Fibroblast of upper back skin (primary cell): ENCODE measurements around the gene SMIM36.
"Not testable (repeated sequence)": the region's sequence is repeated elsewhere in the genome, so short reads cannot be mapped to it uniquely, and the experiment has no call there.

Experiments used
- DNase-seq: peaks from one replicate; pipeline ENCODE4 v3.0.0-alpha.2; 2013

Gene SMIM36

DNA sequence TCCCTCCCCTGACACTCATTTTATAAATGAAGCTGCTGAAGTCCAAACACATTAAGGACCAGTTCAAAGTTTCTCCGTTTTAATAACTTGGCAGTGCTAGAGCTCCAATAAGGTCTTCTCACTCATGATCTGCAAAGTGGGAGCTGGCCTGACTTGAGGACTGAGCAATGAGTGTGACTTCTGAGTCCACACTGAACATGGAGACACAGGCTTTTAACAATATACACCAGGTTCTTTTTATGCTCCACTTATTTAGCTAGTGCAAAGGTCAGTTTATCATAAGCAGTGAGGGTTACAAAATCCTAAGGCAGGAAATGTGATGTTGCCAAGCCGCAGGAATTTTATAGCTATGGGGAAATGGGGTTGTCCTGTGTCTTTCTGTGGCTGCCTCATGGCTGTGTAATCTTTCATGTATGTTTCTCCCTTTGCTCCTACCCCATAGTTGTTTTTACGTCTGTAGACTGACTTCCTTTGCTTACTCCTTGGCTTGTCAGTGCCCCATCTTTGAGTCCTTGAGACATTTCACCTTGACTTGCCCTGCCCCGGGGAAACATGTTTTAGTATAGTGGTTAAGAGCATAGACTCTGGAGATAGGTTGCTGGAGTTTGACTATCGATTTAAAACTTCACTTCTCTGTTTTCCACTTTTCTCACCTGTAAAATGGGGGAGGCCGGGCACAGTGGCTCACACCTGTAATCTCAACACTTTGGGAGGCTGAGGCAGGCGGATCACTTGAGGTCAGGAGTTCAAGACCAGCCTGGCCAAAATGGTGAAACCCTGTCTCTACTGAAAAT lies 77.4 kb downstream of the SMIM36 start:
- DNase-seq, result peak; percentile 95

DNA sequence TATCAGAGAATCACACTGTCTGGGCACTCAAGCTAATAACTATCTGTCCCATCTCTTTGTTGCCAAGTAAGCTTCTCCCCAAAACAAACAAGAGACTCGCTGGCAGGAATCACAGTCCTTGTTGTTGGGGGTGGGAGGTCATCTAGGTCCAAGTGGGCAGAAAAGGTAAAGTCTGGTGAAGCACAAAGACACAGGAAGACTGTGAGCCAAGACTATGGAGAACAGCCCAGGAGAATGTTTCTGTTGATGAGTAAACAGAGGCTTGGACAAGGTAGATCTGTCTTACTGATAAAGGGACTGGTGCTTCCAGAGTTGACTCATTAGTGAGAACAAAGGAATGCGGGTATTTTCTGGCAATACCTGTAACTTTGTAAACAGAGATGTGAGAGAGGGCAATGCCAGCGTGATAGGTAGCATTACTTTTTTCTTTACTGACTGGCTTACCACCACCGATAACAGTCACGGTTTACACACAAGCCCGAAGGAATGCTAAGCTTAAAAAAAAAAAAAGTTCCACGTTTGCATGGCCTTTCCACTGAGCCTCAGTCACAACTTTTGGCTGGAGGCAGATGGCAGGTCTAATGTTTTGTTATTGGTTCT lies 78.1 kb downstream of the SMIM36 start:
- DNase-seq, result no peak

DNA sequence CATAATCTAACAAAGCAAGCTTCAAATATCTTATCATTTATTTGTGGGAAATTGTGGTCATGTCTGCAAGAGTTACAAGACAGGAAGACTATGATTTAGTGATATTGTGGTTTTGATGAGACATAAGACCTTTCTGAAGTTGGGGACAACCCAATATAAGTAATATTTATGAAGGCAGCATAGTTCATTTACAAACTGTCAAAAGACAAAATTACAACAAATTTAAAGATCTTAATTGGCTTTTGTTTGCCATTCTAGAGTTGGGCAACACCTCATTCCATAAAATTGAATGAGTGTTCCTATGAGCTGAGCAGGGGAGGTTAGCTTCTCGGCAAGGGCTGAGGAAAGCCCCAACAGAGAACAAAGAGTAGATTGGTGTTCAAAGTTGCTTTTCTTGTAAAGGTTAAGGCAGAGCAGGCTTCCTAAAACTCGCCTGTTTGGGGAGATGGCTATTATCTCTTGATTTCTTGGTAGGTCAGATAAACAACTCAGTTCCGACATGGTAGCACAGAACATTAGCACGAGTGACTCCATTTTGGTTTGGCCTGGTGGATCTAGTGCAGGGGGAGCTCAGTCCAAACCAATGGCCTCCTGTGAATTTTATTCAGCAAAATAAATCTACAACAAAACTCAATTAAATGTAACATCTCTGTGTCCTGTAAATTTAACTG lies 78.8 kb downstream of the SMIM36 start:
- DNase-seq, result peak; percentile 70

DNA sequence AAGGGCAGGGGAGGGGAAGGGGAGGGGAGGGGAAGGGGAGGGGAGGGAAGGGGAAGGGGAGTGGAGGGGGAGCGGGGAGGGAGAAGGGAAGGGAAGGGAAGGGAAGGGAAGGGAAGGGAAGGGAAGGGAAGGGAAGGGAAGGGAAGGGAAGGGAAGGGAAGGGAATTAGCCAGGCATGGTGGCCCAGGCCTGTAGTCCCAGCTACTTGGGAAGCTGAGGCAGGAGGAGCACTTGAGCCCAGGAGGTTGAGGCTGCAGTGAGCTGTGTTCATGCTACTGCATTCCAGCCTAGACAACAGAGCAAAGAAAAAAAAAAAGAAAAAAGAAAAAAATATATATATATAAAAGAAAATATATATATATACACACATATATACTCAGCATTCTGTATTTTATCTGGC lies 79.3 kb downstream of the SMIM36 start:
- not testable (repeated sequence) for DNase-seq

DNA sequence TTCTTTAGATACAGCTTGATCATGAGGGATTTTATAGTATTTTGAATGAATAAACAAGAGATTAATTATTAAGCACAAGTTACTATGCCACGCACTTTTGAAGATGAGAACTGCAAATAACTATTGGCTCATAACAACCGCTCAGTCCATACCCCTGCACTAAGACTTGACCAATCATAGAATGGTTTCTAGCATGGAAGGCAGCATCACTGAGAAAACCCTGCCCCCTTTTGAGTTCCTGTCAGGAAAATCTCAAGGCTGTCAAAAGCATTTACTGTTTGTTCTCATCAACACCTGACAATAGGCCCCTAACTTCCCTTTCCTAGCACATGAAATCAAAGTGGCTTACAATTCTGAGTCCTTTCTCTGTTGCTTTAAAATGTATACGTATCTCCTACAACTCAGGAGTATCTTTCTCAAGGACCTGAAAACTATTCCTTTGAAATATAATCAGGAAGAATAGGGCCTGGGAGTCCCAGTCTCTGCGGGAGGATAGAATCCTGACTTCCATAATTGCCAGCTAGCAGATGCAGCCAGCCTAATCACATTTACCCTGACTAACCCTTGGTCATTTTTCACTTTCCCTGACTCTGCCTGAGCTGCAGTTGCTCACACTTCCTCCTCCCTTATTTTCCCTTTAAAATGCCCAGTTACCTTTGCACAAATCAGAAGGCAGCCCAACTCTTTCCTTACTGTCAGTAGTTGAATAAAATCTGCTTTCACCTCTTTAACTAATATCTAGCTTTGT lies 80.5 kb downstream of the SMIM36 start:
- DNase-seq, result no peak

DNA sequence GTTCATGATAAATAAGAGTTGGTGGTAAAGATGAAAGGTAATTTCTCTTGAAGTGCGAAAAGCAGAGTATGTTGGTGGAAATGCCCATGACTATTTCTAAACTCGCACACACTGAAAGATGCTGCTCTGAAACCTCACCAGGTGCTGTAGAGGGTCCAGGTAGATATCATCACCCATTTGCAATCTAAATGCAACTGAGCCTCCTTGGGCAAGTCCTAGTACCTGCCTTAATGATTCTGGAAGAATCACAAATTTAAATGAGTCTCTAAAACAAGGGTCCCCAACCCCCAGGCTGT lies 83.7 kb downstream of the SMIM36 start:
- no peak for DNase-seq

DNA sequence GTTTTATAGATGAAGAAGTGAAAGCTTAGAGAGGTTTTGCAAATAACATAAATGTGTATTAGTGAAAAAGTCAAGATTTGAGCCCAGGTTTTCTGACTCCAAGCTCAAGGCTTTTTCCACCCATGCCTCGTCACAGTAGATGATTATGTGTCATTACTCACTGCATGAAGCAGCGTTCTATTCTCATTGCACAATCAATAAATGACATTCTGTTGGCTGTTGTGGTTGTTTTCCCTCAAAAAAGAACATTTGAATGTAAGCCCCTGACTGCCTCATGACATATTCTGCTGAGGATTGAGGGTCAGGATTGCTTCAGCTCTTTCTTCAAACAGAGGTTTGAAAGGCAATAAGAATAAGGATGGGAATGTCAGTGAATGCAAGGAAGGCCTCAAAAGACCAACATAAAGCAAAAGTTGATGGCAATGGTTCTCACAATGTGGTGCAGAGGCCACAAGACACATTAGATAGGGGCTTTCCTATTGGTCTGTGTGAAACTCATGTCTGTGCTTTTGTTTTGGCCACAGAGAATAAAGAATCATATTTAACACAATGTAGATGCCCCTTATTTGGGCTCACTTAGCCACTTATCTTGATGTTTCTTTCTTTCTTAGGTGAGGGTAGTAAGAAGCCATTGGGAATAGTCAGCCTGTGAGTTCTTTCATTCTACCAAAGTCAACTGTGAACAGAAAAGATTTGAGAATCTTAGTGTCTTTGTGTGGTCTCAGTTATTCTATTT lies 84.2 kb downstream of the SMIM36 start:
- DNase-seq, result peak; percentile 53

DNA sequence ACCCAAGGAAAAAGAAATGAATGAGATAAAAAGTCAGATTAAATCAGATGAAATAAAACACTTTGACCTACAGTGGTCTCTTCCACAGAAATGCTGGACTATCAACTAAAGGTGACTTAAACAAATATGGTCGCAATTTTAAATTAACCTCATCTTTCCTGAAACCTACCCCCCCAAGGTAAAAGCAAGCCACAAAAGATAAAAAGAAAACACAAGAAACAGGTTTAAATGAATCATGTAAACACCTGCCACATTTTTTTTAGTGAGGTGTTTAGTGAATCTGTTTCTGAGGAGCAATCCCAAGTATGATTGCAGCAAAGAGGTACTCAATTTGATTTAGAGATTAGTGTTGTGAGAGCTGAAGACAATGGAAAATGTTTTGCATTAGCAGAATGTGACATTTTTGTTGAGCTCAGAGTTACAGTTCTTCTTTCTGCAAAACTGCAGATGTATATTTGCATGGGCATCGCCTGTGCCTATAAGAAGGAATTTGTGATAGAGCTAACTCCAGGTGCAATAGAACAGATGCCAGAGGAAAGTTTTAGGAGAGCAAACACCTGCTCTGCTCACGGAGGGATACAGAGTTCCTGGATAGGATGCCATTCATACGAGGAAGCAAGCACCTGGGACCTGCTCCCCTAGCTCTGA lies 86.2 kb downstream of the SMIM36 start:
- DNase-seq, result no peak

DNA sequence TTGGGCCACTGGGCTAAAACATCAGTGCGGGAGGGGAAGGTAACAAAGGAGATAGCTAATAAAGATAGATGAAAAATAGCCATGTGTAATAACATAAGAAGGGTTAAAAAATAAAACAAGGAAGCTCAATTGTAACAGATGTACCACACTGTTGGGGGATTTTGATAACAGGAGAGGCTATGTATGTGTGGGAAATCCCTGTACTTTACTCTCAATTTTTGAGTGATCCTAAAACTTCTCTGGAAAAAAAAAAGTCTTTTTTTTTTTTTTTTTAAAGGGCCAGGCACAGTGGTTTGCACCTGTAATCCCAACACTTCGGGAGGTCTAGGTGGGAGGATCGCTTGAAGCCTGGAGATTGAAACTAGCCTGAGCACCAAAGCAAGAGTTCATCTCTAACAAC lies 87.7 kb downstream of the SMIM36 start:
- no peak for DNase-seq

DNA sequence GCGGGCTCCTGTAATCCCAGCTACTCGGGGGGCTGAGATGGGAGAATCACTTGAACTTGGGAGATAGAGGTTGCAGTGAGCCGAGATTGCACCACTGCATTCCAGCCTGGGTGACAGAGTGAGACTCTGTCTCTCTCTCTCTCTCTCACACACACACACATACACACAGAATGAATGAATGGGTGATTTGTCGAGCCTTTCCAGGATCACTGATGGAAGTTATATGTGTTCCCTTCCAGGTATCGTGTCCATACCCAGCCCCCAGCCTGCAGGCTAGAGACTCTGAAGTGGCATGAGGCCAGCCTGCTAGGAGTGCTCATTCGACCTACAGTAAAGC lies 88.5 kb downstream of the SMIM36 start:
- DNase-seq, result not testable (repeated sequence)

DNA sequence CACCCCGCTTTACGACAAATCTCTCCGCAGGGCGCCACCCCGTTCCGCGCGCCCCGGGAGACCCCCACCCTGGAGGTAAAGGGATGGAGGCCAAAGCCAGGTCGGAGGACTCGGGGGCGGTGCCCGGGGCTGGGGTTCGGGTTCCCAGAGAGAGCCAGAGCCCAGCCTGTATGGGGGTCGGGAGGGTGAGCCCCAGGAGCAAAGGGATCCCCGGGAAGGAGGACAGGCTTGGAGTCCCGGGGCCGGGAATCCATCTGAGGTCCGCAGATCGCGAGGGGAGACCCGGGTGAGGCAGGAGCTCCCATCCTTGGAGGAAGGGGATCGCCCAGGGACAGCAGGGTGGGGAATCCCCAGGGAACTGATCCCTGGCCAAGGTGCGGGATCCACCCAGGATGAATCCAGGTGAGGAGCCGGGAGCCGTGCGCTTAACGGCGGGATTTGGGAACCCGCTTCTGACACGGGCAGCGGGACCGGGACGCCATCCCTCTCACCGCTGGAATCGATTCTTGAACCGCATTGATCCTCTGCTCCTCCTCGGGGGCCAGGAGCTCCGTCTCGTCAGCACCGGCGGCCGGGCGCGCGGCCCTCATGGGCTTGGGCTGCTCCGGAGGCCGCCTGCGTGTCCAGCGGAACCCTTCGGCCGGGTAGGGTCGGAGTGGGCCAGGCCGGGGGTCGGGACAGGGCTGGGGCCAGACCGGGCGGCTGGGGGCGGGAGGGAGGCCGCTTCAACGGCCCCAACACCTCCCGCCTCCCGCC lies 89.9 kb downstream of the SMIM36 start, which contains the start of gene MMD:
TSS of gene MMD (minus strand) at position 657 of the 756 bp plus-strand sequence. CDS start at position 517, 140 bp downstream.
- no peak for DNase-seq

DNA sequence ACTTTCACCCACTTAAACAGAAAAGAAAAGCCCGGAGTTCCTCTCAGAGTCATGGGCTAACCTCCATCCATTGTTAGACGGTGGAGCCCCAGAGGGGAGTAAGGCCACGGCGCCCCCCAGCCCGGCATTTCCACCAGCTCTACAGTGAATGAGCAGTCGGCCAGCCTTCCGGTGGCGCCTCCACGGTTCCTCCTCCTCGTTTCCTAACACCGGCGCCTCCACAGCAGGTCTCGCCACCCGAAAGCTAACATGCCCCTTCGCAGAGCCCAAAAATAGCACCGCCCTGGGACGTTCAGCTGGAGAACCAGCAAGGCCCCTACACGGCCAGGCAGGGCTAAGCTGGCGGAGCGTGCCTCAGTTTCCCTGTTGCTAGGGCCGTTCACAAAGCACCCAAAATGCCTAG lies 90.5 kb downstream of the SMIM36 start:
- DNase-seq, result no peak

DNA sequence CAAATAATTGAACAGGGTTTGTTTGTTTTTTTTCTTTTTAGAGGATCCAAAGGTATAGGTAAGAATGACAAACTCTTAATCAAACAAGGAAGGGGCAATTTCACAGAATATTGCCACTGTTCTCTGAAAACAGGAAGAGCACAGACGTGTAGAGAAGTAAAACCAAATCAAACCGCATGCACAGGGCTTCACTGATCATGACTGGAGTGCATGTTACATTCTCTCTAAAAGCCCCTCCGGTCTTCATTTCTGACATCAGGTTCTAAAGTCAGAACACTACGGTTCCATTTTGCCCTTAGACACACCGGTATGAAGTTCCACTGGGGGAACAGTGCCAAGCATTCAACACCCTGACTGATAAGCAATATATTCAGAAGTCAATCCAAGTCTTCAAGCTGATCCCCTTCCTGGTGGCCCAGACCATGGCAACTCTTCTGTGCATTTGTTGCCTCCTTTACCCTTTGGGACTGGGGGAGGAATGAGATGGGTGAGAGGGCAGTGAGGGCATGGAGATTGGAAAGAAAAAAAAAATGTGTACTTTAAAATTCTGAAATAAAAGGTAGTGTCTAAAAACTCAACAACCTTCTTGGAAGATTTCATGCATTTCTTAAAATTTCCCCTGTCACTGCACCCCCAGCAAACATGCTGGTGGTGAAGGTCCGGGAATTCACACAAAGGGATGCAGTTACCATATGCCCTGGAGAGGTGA lies 91.0 kb downstream of the SMIM36 start:
- no peak for DNase-seq

DNA sequence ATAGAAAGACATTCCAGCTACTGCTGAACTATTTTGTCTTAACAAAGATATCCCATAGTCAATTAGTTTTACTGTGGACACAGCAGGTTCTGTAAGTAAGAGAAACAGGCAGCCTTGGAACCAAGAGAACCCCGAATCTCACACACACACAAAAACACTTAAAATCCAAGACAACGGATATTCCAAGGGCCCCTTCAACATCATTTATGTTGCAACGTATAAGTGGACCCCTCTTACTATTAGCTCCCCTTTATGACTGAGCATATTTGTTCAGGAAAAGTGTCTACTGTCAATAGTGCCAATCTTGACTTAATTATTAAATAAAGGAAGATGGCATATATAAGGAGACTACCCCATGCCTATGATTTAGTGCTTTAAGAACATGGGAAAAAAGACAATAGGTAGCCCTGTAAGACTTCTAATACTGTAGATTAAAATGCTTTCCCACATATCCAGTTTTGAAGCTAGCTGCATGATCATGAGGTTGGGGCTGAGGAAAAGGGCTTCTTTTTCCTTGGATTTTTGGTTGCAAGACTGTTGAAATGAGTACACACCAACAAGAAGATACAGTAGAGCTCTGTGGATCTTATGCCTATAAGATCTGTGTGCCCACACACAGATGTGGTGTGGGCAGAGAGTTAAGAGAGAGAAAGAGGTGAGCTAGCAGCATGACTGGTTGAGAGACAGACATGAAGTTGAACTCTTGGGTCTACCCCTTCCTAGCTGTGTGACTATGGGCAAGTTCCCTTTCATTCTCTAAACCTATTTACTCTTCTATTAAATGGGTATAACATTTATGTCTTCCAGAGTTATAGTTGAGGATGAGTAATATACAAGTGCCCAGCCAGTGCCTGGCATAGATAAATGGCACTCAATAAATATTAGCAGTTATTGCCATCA lies 92.6 kb downstream of the SMIM36 start:
- no peak for DNase-seq

DNA sequence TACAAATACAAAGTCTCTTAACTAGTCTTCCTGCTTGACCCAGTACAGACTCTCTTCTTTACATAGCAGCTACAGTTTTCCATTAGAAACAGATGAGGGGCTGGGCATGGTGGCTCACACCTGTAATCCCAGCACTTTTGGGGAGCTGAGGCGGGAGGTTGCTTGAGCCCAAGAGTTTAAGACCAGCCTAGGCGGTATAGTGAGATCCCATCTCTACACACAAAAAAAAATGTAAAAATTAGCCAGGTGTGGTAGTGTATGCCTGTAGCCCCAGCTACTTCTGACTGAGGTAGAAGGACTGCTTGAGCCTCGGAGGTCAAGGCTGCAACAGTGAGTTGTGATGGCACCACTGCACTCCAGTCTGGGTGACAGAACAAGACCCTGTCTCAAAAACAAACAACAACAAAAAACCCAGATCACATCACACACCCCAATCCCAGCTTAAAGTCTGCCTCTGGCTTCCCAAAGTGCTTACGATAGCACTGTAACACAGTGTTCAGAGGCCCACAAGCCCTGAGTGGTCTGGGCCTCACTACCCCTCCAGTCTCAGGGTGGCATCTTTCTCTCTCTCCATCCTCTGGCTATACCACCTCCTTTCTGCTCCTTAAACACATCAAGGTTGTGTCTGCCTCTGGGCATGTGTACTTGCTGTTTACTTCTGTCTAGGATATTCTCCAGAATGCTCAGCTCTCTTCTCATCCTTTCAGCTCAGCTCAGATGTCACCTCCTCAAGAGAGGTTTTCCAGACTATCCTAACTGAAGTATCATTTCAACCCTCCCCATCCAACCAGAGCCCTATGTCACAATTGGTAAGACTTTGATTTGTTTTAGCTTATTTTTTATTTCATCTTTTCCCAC lies 93.6 kb downstream of the SMIM36 start:
- no peak for DNase-seq

DNA sequence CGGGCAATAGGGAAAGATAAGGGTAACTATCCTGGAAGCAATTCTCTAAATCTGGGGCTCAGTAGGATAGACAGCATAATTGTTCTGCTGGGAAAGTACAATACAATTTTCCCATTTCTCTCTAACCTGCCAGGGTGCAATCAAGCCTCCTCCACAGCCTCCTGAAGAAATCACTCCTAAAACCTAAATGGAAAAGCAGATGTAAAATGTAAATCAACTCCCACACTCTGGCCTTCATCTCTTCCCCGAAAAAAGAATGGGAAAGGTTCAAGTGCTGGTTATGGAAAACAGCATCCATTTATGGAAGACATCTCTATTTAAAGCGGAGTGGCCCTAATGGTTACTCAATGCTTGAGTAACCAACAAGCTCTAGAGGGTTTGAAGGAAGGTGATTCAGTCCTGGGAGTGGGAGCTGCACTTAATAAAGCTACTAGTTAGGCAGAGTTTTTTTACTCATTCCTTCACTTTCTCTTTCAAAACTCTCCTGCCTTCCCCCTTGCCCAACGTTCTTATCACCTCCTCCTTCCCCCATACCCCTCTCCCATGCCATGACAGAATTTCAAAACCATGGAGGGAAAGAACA lies 94.7 kb downstream of the SMIM36 start:
- no peak for DNase-seq

DNA sequence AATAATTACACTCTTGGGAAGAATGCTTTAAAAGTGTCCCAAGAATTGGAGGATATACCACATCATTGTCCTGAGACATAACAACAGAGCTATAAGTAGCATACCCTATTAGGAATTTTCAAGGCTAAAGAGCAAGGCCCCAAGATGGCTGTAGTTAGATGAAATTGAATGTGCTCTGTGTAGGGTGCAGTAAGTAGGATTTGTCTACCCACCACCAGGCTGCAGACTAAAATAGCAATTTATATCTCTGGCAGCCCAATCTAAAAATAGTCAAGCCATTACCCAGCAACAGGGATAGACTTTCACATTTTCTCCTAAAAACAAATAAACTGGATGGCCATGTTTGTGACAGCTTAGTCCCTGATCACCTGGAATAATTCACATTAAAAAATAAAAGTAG lies 95.3 kb downstream of the SMIM36 start:
- no peak for DNase-seq

DNA sequence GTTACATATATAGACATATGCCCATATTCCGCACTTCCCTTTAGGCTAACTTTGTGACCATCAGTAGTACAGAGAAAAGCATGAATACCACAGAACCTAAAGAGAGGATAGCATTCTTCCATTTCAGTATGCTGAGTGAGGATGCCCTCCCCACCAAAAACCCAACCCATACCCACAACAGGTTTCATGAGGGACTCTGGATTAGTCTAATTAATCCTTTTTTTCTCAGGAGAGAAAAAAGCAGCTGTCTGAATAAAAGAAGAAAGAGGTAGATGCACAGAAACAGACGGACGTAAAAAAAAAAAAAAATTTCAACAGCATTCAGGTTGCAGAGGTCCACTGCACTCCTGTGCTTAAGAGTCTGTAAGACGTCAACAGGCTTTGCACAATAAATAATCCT lies 96.3 kb downstream of the SMIM36 start:
- no peak for DNase-seq
